ENCODE measurements around the gene ABCC1.

The ABCC1 gene

DNA sequence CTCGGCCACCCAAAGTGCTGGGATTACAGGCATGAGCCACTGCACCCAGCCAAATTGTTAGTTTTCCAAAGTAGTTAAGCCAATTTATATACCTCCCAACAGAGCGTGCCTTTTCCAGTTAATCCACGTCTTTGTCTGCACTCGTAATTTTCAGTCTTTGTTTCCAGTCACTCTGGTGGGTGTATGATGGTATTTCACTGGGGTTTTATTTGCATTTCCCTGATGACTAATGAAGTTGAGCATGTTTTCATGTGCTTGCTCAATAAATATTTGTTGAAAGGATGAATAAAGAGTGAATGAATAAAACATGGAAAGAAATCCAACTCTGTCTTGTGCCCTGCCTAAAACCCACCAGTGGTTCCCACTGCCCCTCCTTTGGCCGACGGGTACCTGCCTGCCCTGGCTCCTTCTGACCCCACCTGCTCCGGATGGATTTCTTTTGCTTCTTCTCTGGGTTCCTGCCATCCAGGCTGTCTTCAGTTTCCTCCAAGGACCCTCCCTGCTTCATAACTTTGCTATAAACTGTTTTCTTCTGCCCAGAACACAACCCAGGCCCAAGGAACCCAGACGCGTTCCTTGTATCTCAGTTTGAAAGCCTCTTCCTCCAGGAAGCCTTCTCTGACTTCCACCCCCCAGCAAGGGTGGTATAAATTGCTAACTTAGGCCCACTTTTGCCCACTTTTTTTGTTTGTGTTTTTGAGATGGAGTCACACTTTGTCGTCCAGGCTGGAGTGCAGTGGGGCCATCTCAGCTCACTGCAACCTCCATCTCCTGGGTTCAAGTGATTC, 3.0 kb upstream of the ABCC1 start:
- no peak for DNase-seq (ENCODE audit: low read depth)
- no peak overlapping the region for H3K4me3 ChIP-seq (ENCODE audit: low read depth, low read length)
- TF ChIP-seq, protein P1, sequence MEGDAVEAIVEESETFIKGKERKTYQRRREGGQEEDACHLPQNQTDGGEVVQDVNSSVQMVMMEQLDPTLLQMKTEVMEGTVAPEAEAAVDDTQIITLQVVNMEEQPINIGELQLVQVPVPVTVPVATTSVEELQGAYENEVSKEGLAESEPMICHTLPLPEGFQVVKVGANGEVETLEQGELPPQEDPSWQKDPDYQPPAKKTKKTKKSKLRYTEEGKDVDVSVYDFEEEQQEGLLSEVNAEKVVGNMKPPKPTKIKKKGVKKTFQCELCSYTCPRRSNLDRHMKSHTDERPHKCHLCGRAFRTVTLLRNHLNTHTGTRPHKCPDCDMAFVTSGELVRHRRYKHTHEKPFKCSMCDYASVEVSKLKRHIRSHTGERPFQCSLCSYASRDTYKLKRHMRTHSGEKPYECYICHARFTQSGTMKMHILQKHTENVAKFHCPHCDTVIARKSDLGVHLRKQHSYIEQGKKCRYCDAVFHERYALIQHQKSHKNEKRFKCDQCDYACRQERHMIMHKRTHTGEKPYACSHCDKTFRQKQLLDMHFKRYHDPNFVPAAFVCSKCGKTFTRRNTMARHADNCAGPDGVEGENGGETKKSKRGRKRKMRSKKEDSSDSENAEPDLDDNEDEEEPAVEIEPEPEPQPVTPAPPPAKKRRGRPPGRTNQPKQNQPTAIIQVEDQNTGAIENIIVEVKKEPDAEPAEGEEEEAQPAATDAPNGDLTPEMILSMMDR (IDR thresholded peaks at IDR 0.05; ENCODE audit: low read depth, low read length, missing control alignments) = no peak

DNA sequence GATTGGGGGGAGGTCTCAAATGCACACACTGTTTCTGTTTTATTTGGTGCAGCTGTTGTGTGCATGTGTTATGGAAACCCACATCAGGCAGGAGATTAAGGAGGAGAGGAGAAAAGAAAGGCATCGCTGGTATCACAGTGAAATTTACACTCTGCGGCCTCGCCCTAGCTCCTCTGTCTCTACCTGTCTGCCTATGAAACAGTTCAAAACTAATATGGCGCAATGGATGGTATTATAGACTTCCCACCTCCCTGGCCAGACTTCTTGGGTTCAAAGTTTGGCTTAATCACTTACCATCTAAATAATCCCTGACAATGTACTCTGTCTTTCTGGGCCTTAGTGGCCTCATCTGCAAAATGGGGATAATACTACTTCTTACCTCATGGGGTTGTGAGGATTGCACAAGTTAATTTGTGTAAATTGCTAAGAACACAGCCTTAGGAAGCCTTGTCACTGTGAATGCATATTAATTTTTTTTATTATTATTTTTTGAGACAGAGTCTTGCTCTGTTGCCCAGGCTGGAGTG, 1.4 kb upstream of the ABCC1 start:
- H3K4me3 ChIP-seq (ENCODE audit: low read depth, low read length) = no peak overlapping the region
- TF ChIP-seq, protein P1 (IDR thresholded peaks at IDR 0.05; ENCODE audit: low read depth, low read length, missing control alignments) = no peak
- DNase-seq (ENCODE audit: low read depth) = no peak

DNA sequence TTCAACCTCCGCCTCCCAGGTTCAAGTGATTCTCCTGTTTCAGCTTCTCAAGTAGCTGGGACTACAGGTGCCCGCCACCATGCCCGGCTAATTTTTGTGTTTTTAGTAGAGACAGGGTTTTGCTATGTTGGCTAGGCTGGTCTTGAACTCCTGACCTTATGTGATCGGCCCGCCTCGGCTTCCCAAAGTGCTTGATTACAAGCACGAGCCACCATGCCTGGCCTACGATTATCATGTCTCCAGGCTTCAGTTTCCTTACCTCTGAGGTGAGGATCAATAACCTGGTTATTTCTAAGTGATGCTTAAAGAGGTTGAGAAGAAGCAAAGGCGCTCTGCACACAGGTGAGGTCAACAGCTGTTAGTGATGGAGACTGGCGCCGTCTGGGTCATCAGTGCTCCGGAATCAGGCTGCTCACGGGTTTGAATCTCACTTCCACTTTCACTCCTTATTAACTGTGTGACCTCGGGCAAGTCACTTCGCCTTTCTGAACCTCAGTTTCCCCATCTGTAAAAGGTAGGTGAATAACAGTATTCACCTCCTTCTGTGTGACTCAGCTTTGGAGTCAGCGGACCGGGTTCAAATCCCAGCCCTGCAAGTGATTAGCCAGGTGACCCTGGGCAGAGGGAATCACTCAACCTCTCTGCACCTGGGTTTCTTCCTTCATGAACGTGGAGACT, 745 bp upstream of the ABCC1 start:
- TF ChIP-seq, protein P1 (IDR thresholded peaks at IDR 0.05; ENCODE audit: low read depth, low read length, missing control alignments) = no peak
- H3K4me3 ChIP-seq (ENCODE audit: low read depth, low read length) = peak overlapping the region; percentile 69
- peak; percentile 52 for DNase-seq (ENCODE audit: low read depth)

DNA sequence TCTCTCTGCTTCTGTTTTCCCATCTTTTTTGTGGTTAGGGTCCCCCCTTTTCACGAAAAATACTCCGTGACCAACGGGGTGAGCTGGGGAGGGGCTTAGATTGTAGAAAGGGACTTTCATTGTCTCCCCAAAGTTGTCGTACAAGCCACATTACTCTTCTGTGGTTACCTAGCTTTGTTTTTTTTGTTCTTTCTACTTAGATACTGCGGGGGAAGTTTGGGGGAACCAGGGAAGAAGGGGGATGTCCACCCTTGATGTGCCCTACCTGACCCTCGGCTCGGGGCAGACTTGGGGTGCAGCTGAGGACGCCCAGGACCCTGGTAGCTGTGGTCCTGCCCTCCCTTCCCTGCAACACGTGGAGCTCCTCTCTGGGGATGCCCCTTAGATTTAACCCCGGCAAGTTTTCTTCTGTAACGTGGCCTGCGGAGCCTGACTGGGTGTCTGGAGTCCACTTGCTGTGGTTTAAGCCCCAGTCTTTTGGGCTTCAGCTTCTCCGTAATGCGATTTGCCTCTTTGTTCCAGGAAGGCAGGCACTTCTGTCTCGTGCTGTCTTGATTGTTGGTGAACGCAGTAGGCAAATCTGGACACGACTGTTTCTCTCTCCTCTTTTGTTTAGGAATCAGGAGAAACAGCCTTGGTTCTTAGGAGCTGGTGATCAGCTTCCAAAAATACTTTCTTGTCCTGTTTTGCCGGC, 892 bp downstream of the ABCC1 start:
- H3K4me3 ChIP-seq (ENCODE audit: low read depth, low read length) = peak overlapping the region; percentile 67
- no peak for DNase-seq (ENCODE audit: low read depth)
- TF ChIP-seq, protein P1 (IDR thresholded peaks at IDR 0.05; ENCODE audit: low read depth, low read length, missing control alignments) = no peak

DNA sequence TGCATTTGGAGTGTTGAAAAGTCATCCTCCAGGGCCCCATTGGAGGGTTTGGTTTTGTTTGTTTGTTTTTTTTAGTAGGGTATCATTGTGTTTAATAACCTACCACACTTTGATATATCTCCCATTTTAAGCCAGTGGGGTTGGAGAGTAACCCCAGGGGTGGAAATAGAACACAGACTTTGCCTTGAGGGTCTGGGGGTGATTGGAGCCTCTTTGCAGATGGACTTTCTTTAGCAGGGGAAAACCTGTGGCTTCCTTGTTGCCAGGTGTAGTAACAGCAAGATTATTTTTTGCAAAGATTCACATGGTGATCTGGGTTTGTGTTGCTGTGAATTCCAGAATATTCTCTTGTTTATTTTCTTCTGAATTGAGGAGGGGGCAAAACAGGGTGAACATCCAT, 1.5 kb downstream of the ABCC1 start:
- H3K4me3 ChIP-seq (ENCODE audit: low read depth, low read length) = peak overlapping the region; percentile 67
- DNase-seq (ENCODE audit: low read depth) = no peak
- TF ChIP-seq, protein P1 (IDR thresholded peaks at IDR 0.05; ENCODE audit: low read depth, low read length, missing control alignments) = no peak

DNA sequence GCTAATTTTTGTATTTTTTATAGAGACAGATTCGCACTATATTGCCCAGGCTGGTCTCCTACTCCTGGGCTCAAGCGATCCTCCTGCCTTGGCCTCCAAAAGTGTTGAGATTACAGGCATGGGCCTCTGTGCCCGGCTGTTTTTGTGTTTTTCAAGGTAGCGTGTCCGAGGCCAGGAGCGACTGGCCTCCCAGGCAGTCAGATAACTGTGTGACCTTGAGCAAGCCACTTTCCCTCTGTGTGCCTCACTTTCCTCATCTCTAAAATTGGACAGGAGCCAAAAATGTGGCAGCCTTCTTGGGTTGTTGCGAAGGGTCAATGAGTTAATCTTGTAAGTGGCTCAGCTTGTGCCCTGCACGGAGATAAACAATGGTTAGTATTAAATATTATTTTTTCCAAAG, 2.4 kb downstream of the ABCC1 start:
- TF ChIP-seq, protein P1 (IDR thresholded peaks at IDR 0.05; ENCODE audit: low read depth, low read length, missing control alignments) = no peak
- no peak for DNase-seq (ENCODE audit: low read depth)
- no peak overlapping the region for H3K4me3 ChIP-seq (ENCODE audit: low read depth, low read length)
